Tibial nerve (tissue), 4 donors: ENCODE results near the gene AMDHD2. TPM values are rescaled to one million over a fixed set of nuclear protein-coding genes. Genes with fewer than 3 reads are reported as not detected.

Experiments used
- DNase-seq, 2 donors: peaks; one replicate each; pipeline ENCODE4 v3.0.0-alpha.2; 2019; ENCODE audit warnings: low spot score in 2 of 2
- H3K27ac ChIP-seq, 4 donors: fragments of 200-600 bp; sonication (generic) in 3 of 4; one replicate each; pipeline ENCODE4 v1.5.1; 2017 to 2019; ENCODE audit warnings: mild to moderate bottlenecking in 1 of 4
- H3K27me3 ChIP-seq, 2 donors: fragments of 200-600 bp; sonication (generic) in 1 of 2; one replicate each; pipeline versions ENCODE4 v1.5.1 to v1.6.0; 2017 to 2019
- H3K36me3 ChIP-seq, 3 donors: fragments of 200-600 bp; sonication (generic); one replicate each; pipeline ENCODE4 v1.5.1; 2018 to 2019
- H3K4me1 ChIP-seq, 4 donors: fragments of 200-600 bp; sonication (generic) in 3 of 4; one replicate each; pipeline ENCODE4 v1.5.1; 2017 to 2019
- H3K4me3 ChIP-seq, 4 donors: fragments of 200-600 bp; sonication (generic) in 3 of 4; one replicate each; pipeline ENCODE4 v1.5.1; 2017 to 2019; ENCODE audit warnings: mild to moderate bottlenecking in 1 of 4, moderate library complexity in 1 of 4
- H3K9me3 ChIP-seq, 4 donors: fragments of 200-600 bp; sonication (generic) in 3 of 4; one replicate each; pipeline ENCODE4 v1.5.1; 2017 to 2019
- EP300 ChIP-seq, 2 donors: sonication (generic); formaldehyde crosslinking; IDR thresholded peaks; one replicate each; pipeline ENCODE4 v1.6.1; 2017; ENCODE audit warnings: antibody characterized with exemption in 2 of 2, mild to moderate bottlenecking in 1 of 2
- POLR2A ChIP-seq, 2 donors: fragments of 450-650 bp; IDR thresholded peaks; one replicate each; pipeline ENCODE4 v1.6.1; 2017; ENCODE audit warnings: antibody characterized with exemption in 2 of 2, mild to moderate bottlenecking in 2 of 2, moderate library complexity in 2 of 2
- WGBS, 2 donors: methylation state at CpG; one replicate each; pipeline ENCODE4 v1.1.5; 2018; 5-methylcytosine and 5-hydroxymethylcytosine counted together
- total RNA-seq, 4 donors: library from RNA; depleted of rRNA; stranded (reverse); fragments of >200 nt; gene quantifications; one replicate each; pipeline ENCODE4 v1.1.0, GENCODE V29; 2016
- TF ChIP-seq, protein P1 (sequence below), 5 experiments: fragments of 200-600 bp in 3 of 5; fragments of 450-650 bp in 2 of 5; sonication (generic) in 3 of 5; IDR thresholded peaks; one replicate each; pipeline ENCODE4 v1.5.1; 2016 to 2019; ENCODE audit warnings: antibody characterized with exemption in 5 of 5, mild to moderate bottlenecking in 3 of 5, moderate library complexity in 2 of 5

Gene AMDHD2
- total RNA-seq, 4 donors from 2014 or later, result 40.4 to 64.5 (median 55.2) TPM

DNA sequence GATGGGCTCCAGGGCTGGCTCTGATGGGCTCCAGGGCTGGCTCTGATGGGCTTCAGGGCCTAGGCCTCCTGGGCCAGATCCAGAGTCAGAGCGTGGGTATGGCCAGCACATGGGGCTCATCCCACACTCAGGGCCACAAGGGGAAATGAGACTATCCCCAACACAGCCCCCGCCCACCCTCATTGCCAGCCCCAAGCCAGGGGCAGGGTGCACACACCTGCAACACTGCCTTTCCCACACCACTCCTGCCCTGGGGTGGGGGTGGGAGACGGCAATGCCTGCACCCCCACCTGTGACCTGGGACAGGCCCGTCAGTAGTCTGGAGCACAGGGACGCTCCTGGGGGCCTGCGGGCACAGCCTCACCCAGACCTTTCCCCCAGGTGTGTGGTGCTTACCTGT, 20.7 kb upstream of the AMDHD2 start:
- no peak for TF ChIP-seq EP300 (IDR thresholded peaks at IDR 0.05)
- TF ChIP-seq, protein P1, sequence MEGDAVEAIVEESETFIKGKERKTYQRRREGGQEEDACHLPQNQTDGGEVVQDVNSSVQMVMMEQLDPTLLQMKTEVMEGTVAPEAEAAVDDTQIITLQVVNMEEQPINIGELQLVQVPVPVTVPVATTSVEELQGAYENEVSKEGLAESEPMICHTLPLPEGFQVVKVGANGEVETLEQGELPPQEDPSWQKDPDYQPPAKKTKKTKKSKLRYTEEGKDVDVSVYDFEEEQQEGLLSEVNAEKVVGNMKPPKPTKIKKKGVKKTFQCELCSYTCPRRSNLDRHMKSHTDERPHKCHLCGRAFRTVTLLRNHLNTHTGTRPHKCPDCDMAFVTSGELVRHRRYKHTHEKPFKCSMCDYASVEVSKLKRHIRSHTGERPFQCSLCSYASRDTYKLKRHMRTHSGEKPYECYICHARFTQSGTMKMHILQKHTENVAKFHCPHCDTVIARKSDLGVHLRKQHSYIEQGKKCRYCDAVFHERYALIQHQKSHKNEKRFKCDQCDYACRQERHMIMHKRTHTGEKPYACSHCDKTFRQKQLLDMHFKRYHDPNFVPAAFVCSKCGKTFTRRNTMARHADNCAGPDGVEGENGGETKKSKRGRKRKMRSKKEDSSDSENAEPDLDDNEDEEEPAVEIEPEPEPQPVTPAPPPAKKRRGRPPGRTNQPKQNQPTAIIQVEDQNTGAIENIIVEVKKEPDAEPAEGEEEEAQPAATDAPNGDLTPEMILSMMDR (IDR thresholded peaks at IDR 0.05), result no peak
- TF ChIP-seq POLR2A (IDR thresholded peaks at IDR 0.05), result no peak
- H3K9me3 ChIP-seq, result no peaks in the 10 kb centered on the region
- peaks cover 0 to 43% (median 20%) of the 10 kb centered on the region in 4 donors for H3K4me1 ChIP-seq
- no peak for DNase-seq
- no peak overlapping the region for H3K4me3 ChIP-seq
- 77% methylated on average over 3 of the region's 6 CpGs; no CpG with 5 or more reads in 1 of the 2 donors for WGBS, 2 donors
- no peak overlapping the region for H3K27ac ChIP-seq
- H3K27me3 ChIP-seq, result no peaks in the 10 kb centered on the region
- H3K36me3 ChIP-seq, result peaks cover 0 to 42% (median 0%) of the 10 kb centered on the region in 3 donors

DNA sequence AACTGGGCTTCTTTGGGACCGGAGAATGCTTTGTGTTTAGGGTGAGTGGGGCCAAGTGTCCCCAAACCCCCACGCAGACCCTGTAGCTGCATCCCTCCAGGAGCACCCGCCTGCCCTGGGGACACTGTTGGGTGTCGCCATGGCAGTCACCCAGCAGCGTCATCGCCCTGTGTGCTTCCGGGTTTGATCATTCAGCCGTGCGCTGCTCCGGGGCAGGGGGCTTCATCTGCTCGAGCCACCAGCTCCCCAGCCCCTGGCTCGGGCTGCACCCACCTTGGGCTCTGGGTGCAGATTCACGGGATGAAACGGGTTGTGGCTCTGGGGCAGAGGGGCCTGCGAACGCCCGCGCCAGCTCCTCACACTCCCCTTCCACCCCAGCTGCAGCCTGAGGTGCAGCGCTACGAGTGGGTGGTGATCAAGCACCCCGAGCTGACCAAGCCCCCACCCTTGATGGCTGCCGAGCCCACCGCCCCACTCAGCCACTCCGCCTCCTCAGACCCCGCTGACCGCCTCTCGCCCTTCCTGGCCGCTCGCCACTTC, 20.2 kb upstream of the AMDHD2 start:
- Histone ChIP-seq H3K9me3 (no peaks in the 10 kb centered on the region), H3K36me3 (peaks cover 0 to 42% (median 0%) of the 10 kb centered on the region in 3 donors), H3K4me1 (peaks cover 0 to 43% (median 20%) of the 10 kb centered on the region in 4 donors), H3K27ac (no peak overlapping the region), H3K4me3 (no peak overlapping the region), H3K27me3 (no peaks in the 10 kb centered on the region)
- no peak for DNase-seq
- 83 to 89% methylated on average over 21 to 27 of the region's 29 CpGs for WGBS, 2 donors
- no peak for TF ChIP-seq POLR2A (IDR thresholded peaks at IDR 0.05)
- TF ChIP-seq, protein P1 (IDR thresholded peaks at IDR 0.05), result no peak
- TF ChIP-seq EP300 (IDR thresholded peaks at IDR 0.05), result no peak

DNA sequence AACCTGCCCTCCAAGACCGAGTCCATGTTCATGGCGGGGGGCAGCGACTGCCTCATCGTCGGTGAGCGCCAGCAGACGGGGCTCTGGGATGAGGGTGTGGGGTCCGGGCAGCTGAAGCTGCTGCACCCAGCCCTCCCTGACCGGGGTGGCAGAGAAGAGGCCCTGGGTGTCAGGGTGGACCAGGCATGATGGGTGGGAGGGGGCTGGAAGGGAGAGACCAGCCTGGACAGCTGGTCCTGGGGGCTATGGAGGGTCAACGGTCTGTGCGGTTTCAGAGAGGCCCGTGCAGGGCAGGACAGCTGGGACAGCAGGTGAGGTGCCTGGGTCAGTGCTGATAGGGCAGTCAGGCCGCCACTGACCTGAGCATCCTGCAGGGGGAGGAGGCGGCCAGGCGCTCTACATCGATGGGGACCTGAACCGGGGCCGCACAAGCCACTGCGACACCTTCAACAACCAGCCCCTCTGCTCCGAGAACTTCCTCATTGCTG, 19.7 kb upstream of the AMDHD2 start:
- DNase-seq, result no peak
- H3K36me3 ChIP-seq, result peaks cover 0 to 42% (median 0%) of the 10 kb centered on the region in 3 donors
- H3K27me3 ChIP-seq, result no peaks in the 10 kb centered on the region
- peaks cover 0 to 43% (median 20%) of the 10 kb centered on the region in 4 donors for H3K4me1 ChIP-seq
- H3K9me3 ChIP-seq, result no peaks in the 10 kb centered on the region
- WGBS, 2 donors, result 74 to 77% methylated on average over 15 to 16 of the region's 20 CpGs
- no peak for TF ChIP-seq EP300 (IDR thresholded peaks at IDR 0.05)
- H3K27ac ChIP-seq, result peak overlapping the region in 1 of 4 donors; percentile 73
- no peak overlapping the region for H3K4me3 ChIP-seq

DNA sequence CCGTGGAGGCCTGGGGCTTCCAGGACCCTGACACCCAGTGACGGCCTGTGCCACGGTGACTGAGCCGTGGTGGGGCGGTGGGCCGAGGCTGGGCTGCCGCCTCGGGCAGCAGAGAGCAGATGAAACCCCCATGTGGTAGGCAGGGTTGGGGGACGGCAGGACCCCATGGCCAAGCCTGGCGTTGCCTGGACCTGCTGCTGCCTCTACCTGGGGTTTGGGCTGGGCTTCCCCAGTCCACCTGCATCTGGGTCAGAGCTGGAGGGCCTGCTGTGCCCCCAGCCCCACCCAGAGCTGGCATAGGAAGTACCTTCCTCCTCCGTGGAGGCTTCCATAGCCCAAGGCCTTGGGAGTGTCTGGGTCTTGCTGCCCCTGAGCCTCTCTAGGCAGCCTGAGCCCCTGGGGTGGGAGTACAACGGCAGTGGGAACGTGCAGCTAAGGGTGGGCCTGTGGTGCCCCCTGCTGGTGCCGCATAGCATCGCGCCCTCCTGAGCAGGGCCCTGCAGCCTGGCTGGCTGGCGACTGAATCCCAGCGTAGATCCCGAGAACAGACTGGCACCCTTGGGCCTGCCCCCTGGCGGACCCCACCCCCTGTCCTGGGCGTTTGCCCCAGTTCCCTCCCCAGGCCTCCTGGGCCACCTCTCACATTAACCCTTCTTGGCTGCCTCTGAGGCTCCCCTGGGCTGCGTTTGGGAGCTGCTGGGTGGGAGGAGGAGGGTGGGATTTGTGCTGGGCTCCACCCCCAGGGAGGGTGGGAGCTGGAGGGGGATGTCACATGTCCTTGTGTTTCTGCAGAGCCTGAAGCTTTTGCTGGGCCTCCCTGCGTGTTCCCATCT, 19.0 kb upstream of the AMDHD2 start:
- peak; percentile 73 to 86 for DNase-seq
- 3% methylated on average over 12 to 13 of the region's 23 CpGs for whole genome bisulfite sequencing, 2 donors
- peak overlapping the region in 3 of 4 donors; percentile 55 to 73 (median 71) for H3K27ac ChIP-seq
- H3K36me3 ChIP-seq, result peaks cover 0 to 39% (median 0%) of the 10 kb centered on the region in 3 donors
- H3K4me1 ChIP-seq, result peaks cover 0 to 43% (median 20%) of the 10 kb centered on the region in 4 donors
- TF ChIP-seq POLR2A (IDR thresholded peaks at IDR 0.05) (no peak), EP300 (IDR thresholded peaks at IDR 0.05) (peak; percentile 39 to 47)
- TF ChIP-seq, protein P1 (IDR thresholded peaks at IDR 0.05), result peak; percentile 97 to 99 (median 99)
- no peaks in the 10 kb centered on the region for H3K9me3 ChIP-seq
- H3K4me3 ChIP-seq, result peak overlapping the region; percentile 2 to 37 (median 17)
- H3K27me3 ChIP-seq, result no peaks in the 10 kb centered on the region

DNA sequence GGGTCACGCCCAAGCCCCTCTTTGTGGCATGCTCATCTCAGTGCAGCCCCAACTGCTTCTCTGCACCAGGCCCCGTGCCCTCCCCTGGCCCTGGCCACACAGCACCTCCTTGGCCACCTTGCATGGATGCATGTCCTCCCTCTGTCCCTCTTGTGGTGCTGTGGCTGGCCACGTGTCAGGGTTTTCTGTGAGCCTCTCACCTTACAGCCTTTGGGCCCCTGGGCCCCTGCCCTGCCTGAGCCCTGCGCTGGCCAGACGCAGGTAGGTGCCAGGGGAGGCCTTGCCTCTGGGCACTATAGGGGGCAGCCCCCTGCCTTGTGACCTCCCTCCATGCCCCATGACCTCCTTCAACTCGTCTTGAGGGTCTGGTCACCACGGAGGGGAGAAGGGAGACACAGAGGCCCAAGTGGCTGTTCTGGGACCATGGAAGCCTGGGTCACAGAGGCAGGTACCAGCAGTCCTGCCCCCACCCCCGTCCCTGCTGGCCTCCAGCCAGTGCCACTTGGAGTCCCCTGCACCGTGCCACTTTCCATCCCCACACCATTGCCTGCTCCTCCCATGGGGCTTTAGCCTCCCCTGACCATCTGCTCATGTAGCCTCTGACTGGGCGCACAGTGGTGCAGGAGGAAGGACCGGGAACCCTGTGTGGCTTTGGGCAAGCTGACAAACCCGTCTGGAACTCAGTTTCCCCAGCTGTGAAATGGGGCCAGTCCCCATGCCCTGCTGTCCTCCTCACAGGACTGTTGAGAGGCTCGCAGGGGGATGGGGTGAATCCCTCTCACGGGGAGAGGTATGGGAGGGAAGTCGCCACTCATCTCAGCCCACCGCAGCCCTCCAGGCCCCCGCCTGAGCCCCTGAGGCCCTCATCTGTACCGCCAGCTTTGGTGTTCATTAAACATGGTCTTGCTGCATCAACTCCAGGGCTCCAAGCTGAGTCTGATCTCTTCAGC, 17.9 kb upstream of the AMDHD2 start:
- TF ChIP-seq POLR2A (IDR thresholded peaks at IDR 0.05), result no peak
- TF ChIP-seq EP300 (IDR thresholded peaks at IDR 0.05), result no peak
- TF ChIP-seq, protein P1 (IDR thresholded peaks at IDR 0.05), result no peak
- Histone ChIP-seq H3K4me3 (peak overlapping the region in 1 of 4 donors; percentile 37), H3K27me3 (no peaks in the 10 kb centered on the region), H3K27ac (peak overlapping the region in 3 of 4 donors; percentile 44 to 73 (median 52)), H3K9me3 (no peaks in the 10 kb centered on the region), H3K36me3 (peaks cover 0 to 28% (median 0%) of the 10 kb centered on the region in 3 donors), H3K4me1 (peaks cover 0 to 39% (median 18%) of the 10 kb centered on the region in 4 donors)
- 63 to 64% methylated on average over 15 of the region's 18 CpGs for WGBS, 2 donors
- no peak for DNase-seq
